AG10803 (cell line): ENCODE measurements around the gene UBE4B.
A peak's percentile ranks its signal among the peaks of the same experiment; 100 is the strongest.
"Not testable (repeated sequence)": the region's sequence is repeated elsewhere in the genome, so short reads cannot be mapped to it uniquely, and the experiment has no call there.

Experiments
- DNase-seq: peaks from one replicate; pipeline ENCODE4 v3.0.0; 2010; ENCODE audit warnings: low read depth
- H3K4me3 ChIP-seq: 2 replicates; pipeline ENCODE4 v1.5.1; 2011; ENCODE audit warnings: mild to moderate bottlenecking, low read length, control low read depth
- CTCF ChIP-seq: conservative IDR thresholded peaks from 2 replicates; pipeline ENCODE4 v1.5.1; 2011; ENCODE audit warnings: mild to moderate bottlenecking, low read length, control low read depth, inconsistent platforms

Gene UBE4B

GRCh38 chr1:10217748-10218441 lies 185.1 kb downstream of the UBE4B start:
- DNase-seq: peak; percentile 82
- H3K4me3 ChIP-seq: peak overlapping the region; percentile 29; the same call in 1 of the 2 replicates
- no peak for TF ChIP-seq CTCF

- no peak for TF ChIP-seq CTCF
- H3K4me3 ChIP-seq: no peak overlapping the region
- DNase-seq: no peak
Observed at GRCh38 chr1:10220200-10220599, 187.4 kb downstream of the UBE4B start.

GRCh38 chr1:10220657-10221056 lies 187.9 kb downstream of the UBE4B start:
- H3K4me3 ChIP-seq, DNase-seq: not testable (repeated sequence)

- DNase-seq: peak; percentile 37
- TF ChIP-seq CTCF: no peak
- H3K4me3 ChIP-seq: no peak overlapping the region
Observed at GRCh38 chr1:10225573-10225972, 192.8 kb downstream of the UBE4B start.

- DNase-seq: peak; percentile 27
- TF ChIP-seq CTCF: no peak
- H3K4me3 ChIP-seq: no peak overlapping the region
Observed at GRCh38 chr1:10228528-10228927, 195.8 kb downstream of the UBE4B start.

- no peak overlapping the region for H3K4me3 ChIP-seq
- no peak for TF ChIP-seq CTCF
- DNase-seq: no peak
Observed at GRCh38 chr1:10229903-10230302, 197.1 kb downstream of the UBE4B start.
